Gastrocnemius medialis (tissue), 4 donors: ENCODE results near the gene GREB1L.
"Not testable (repeated sequence)": the region's sequence is repeated elsewhere in the genome, so short reads cannot be mapped to it uniquely, and the experiment has no call there.

Experiments used
- CTCF ChIP-seq, 5 experiments: fragments of 450-650 bp in 3 of 5; fragments of 200-600 bp in 2 of 5; sonication (generic) in 2 of 5; IDR thresholded peaks in 4 of 5; conservative IDR thresholded peaks in 1 of 5; 1 replicate in 4 of 5; 2 replicates in 1 of 5; pipeline ENCODE4 v1.5.1; 2016 to 2019; ENCODE audit warnings: antibody characterized with exemption in 5 of 5, mild to moderate bottlenecking in 3 of 5, moderate library complexity in 3 of 5
- POLR2A ChIP-seq, 2 donors: fragments of 450-650 bp; IDR thresholded peaks; one replicate each; pipeline ENCODE4 v1.6.1; 2017; ENCODE audit warnings: antibody characterized with exemption in 2 of 2, mild to moderate bottlenecking in 2 of 2, moderate library complexity in 2 of 2

DNA sequence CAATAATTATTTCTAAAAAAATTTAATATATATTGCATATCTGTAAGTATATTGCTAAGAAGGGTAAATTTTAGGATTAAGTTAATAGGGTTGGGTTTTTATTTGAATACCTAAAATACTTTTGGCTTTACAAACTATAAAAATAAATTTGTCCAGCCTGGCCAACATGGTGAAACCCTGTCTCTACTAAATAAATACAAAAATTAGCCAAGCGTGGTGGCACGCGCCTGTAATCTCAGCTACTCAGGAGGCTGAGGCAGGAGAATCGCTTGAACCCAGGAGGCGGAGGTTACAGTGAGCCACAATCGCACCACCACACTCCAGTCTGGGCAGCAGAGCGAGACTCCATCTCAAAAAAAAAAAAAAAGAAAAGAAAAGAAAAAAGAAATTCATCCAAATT lies 127.6 kb downstream of the GREB1L start:
- not testable (repeated sequence) for TF ChIP-seq CTCF (IDR thresholded peaks at IDR 0.05 in 4 of 5, conservative IDR thresholded peaks at IDR 0.05 in 1 of 5); POLR2A (IDR thresholded peaks at IDR 0.05)
